Progenitor cell of endocrine pancreas (in vitro differentiated cells): ENCODE results near the gene DENND11. TPM values are rescaled to one million over a fixed set of nuclear protein-coding genes. Genes with fewer than 3 reads are reported as not detected.

Experiments used
- DNase-seq: peaks from one replicate; pipeline ENCODE4 v3.0.0; 2021; ENCODE audit warnings: low spot score; ENCODE audit not compliant: unreplicated experiment
- H3K27ac Mint-ChIP-seq: 2 replicates; pipeline ENCODE4 v1.8.0; 2021; ENCODE audit warnings: mild to moderate bottlenecking, moderate library complexity, mixed read lengths
- H3K27me3 Mint-ChIP-seq: 2 replicates; pipeline ENCODE4 v1.8.0; 2021; ENCODE audit warnings: mixed read lengths
- H3K36me3 Mint-ChIP-seq: 2 replicates; pipeline ENCODE4 v1.8.0; 2022; ENCODE audit warnings: mixed read lengths; ENCODE audit not compliant: insufficient read depth
- H3K4me1 Mint-ChIP-seq: 2 replicates; pipeline ENCODE4 v1.8.0; 2021; ENCODE audit warnings: low read depth, mixed read lengths
- H3K4me3 Mint-ChIP-seq: 2 replicates; pipeline ENCODE4 v1.8.0; 2021; ENCODE audit warnings: low read depth, mild to moderate bottlenecking, moderate library complexity, mixed read lengths
- H3K9me3 Mint-ChIP-seq: 2 replicates; pipeline ENCODE4 v1.8.0; 2021; ENCODE audit warnings: low read depth, mixed read lengths
- CTCF ChIP-seq: fragments of 200-600 bp; sonication (generic); IDR thresholded peaks from one replicate; pipeline ENCODE4 v1.5.0; 2021; ENCODE audit warnings: antibody characterized with exemption, mild to moderate bottlenecking; ENCODE audit not compliant: unreplicated experiment
- total RNA-seq: library from RNA; stranded (reverse); gene quantifications from 2 replicates; pipeline ENCODE4 v1.2.1, GENCODE V29; 2021

DENND11 gene
- total RNA-seq, 1 donor from 2014 or later, result 52.3 TPM

DNA sequence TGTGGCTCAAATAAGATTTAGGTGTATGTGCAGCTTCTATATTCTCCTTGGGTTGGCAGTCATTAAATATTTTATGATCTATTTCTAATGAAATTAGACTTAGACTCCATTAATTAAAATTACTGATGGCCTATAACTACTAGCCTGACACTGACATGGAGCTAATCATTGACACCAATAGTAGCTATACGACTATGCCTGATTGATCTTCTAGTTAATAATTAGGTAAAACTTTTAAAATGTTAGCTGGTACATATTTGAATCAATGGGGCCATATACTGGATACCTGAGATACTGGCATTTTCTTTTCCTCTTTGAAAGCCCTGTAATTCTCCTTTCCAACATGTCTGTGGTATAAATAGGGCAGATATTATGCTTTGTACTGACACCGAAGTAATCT lies 20.6 kb upstream of the DENND11 start:
- Mint-ChIP-seq H3K9me3 (no peaks in the 10 kb centered on the region), H3K36me3 (no peaks in the 10 kb centered on the region)

GRCh38 chr7:141717450-141717849 lies 15.5 kb upstream of the DENND11 start:
- Mint-ChIP-seq H3K4me3 (no peak overlapping the region), H3K36me3 (no peaks in the 10 kb centered on the region), H3K4me1 (peaks cover 27% of the 10 kb centered on the region), H3K27me3 (no peaks in the 10 kb centered on the region), H3K9me3 (no peaks in the 10 kb centered on the region), H3K27ac (no peak overlapping the region)
- DNase-seq, result no peak
- no peak for TF ChIP-seq CTCF

More for the DNA sequence above, 20.6 kb upstream of the DENND11 start:
- TF ChIP-seq CTCF, result no peak
- Mint-ChIP-seq H3K4me1 (peaks cover 12% of the 10 kb centered on the region), H3K4me3 (no peak overlapping the region), H3K27me3 (no peaks in the 10 kb centered on the region), H3K27ac (no peak overlapping the region)
- no peak for DNase-seq

GRCh38 chr7:141715794-141716689 lies 14.1 kb upstream of the DENND11 start:
- no peak for DNase-seq
- no peaks in the 10 kb centered on the region for H3K36me3 Mint-ChIP-seq
- no peak for TF ChIP-seq CTCF
- H3K4me3 Mint-ChIP-seq, result no peak overlapping the region
- peaks cover 24% of the 10 kb centered on the region for H3K4me1 Mint-ChIP-seq
- H3K9me3 Mint-ChIP-seq, result no peaks in the 10 kb centered on the region
- peak overlapping the region; percentile 50 for H3K27ac Mint-ChIP-seq
- no peaks in the 10 kb centered on the region for H3K27me3 Mint-ChIP-seq

GRCh38 chr7:141715018-141715417 lies 13.1 kb upstream of the DENND11 start:
- no peaks in the 10 kb centered on the region for H3K9me3 Mint-ChIP-seq
- no peak for TF ChIP-seq CTCF
- DNase-seq, result no peak
- H3K4me1 Mint-ChIP-seq, result peaks cover 24% of the 10 kb centered on the region
- no peaks in the 10 kb centered on the region for H3K36me3 Mint-ChIP-seq
- no peak overlapping the region for H3K27ac Mint-ChIP-seq
- no peaks in the 10 kb centered on the region for H3K27me3 Mint-ChIP-seq
- H3K4me3 Mint-ChIP-seq, result no peak overlapping the region

DNA sequence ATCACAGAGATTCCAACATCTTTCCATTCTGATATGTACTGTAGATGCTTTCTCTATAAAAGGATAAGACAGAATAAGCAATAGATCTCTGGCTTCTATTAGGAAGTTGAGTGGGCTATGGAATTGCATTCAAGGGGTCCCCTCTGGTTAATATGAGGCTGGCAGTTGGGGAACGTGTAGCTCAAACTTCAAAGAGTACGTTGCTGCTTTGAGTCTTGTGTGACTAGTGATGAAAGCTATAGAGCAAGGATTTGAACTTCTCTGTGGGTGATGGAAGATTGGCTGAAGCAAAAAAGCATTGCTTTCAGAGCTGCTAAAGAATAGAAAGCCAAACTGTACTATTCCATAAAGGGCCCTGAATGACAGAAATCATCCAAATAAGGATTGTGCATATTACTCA lies 12.6 kb upstream of the DENND11 start:
- Mint-ChIP-seq H3K9me3 (no peaks in the 10 kb centered on the region), H3K27ac (no peak overlapping the region), H3K4me3 (no peak overlapping the region), H3K27me3 (no peaks in the 10 kb centered on the region), H3K4me1 (peaks cover 26% of the 10 kb centered on the region), H3K36me3 (no peaks in the 10 kb centered on the region)
- DNase-seq, result no peak
- no peak for TF ChIP-seq CTCF
